ENCODE measurements around the gene ADAM15.

DNA sequence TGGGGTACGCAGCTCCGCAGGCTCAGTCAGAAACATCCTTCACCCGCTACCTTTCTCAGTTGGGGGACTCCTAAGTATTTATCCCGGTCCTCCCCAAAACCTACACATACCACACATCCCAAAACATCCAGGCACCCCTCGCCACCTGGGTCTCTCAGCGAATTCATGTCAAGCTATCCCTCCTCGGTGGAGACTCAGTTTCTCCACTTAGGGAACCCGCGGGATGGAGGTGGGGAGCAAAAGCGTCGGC, 49.8 kb upstream of the ADAM15 start:
- TF ChIP-seq FOXK2 (IDR thresholded peaks at IDR 0.05) (no peak), ELF4 (IDR thresholded peaks at IDR 0.05) (no peak), FOXM1 (IDR thresholded peaks at IDR 0.05; ENCODE audit: borderline replicate concordance) (no peak), HDGF (IDR thresholded peaks at IDR 0.05; ENCODE audit: borderline replicate concordance) (no peak), SP1 (IDR thresholded peaks at IDR 0.05) (no peak), ZNF384 (IDR thresholded peaks at IDR 0.05) (no peak), NFRKB (IDR thresholded peaks at IDR 0.05) (no peak)

Measured in HEK293T (cell line).